OCI-LY1 (cell line): ENCODE data around the gene ADORA3.

Experiments used
- CTCF ChIP-seq: fragments of 200-600 bp; sonication (generic), shearing (Covaris generic); IDR thresholded peaks from 2 replicates; pipeline ENCODE4 v1.5.1; 2017; ENCODE audit warnings: mild to moderate bottlenecking, antibody characterized with exemption, low read length, moderate library complexity, mixed read lengths
- EZH2 ChIP-seq: fragments of 200-600 bp; sonication (generic), shearing (Covaris generic); IDR thresholded peaks from 2 replicates; pipeline ENCODE4 v1.8.0; 2017; ENCODE audit warnings: borderline replicate concordance, mixed run types, mild to moderate bottlenecking, antibody characterized with exemption, low read length, moderate library complexity, mixed read lengths

DNA sequence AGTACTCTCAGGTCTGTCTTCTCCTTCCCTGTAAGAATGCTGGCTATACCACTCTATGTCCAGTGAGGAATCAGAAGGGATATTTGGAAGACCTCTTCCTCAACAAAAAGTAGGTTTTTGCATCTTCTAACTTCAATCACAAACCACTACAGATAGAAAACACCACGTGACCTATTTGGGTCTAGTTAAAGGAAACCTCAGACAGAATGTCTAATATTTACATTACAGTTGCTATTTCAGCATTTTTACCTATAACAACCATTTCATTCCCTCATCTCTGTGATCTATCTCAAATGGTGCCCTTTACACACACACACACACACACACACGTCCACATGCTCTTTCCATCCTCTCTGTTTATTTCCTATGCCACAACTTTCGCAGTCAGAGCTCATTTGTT, 7.9 kb upstream of the ADORA3 start:
- no peak for TF ChIP-seq CTCF
- no peak for TF ChIP-seq EZH2
